Fibroblast of skin of abdomen (primary cell): ENCODE measurements around the gene GTF2H4.
"Not testable (repeated sequence)": the region's sequence is repeated elsewhere in the genome, so short reads cannot be mapped to it uniquely, and the experiment has no call there.

Experiments used
- DNase-seq: peaks from one replicate; pipeline ENCODE4 v3.0.0-alpha.2; 2013

Gene GTF2H4

GRCh38 chr6:30895343-30895742 is 12.7 kb upstream of the GTF2H4 start:
- no peak for DNase-seq

DNA sequence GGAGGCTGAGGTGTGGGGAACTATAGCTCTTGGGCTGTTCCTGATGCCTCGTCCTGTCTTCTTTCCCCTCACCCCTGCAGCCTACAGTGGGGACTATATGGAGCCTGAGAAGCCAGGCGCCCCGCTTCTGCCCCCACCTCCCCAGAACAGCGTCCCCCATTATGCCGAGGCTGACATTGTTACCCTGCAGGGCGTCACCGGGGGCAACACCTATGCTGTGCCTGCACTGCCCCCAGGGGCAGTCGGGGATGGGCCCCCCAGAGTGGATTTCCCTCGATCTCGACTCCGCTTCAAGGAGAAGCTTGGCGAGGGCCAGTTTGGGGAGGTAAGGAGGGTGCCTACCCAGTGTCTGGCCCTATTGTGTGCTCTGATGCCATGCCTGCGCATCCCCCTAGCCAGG is 11.5 kb upstream of the GTF2H4 start:
- DNase-seq, result no peak

GRCh38 chr6:30897882-30898281 is 10.1 kb upstream of the GTF2H4 start:
- DNase-seq, result no peak

DNA sequence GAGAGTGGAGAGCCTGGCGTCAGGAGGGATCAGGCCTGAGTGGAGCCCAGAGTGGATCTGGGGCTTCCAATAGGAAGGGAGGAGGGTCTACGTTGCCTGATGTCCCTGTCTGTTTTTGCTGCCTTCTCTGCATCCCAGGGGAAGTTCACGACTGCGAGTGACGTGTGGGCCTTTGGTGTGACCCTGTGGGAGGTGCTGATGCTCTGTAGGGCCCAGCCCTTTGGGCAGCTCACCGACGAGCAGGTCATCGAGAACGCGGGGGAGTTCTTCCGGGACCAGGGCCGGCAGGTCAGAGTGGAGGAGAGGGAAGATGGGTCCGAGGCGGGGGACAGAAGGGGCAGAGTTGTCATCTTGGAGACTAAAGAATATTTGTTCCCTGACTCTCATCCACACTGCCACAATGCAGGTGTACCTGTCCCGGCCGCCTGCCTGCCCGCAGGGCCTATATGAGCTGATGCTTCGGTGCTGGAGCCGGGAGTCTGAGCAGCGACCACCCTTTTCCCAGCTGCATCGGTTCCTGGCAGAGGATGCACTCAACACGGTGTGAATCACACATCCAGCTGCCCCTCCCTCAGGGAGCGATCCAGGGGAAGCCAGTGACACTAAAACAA is 9.2 kb upstream of the GTF2H4 start:
- no peak for DNase-seq

GRCh38 chr6:30900863-30901417 is 7.1 kb upstream of the GTF2H4 start:
- DNase-seq, result no peak

GRCh38 chr6:30901436-30901835 is 6.6 kb upstream of the GTF2H4 start:
- no peak for DNase-seq

GRCh38 chr6:30902196-30902595 is 5.8 kb upstream of the GTF2H4 start:
- DNase-seq, result not testable (repeated sequence)

- DNase-seq, result no peak
These were observed 5.3 kb upstream of the GTF2H4 start for GRCh38 chr6:30902709-30903108.

DNA sequence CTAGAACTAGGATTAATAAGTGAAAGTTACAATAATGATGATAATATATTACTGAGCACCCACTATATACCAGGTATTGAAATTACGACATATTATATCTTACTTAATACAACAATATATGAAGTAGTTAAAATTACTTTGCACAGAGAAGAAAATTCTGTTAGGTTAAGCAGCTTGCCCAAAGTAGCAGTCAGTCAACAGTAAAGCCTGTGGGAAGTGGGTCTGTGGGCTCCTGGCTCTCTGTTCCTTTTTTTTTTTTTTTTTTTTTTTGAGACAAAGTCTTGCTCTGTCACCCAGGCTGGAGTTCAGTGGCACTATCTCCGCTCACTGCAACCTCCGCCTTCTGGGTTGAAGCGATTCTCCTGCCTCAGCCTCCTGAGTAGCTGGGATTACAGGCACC is 4.8 kb upstream of the GTF2H4 start:
- no peak for DNase-seq

DNA sequence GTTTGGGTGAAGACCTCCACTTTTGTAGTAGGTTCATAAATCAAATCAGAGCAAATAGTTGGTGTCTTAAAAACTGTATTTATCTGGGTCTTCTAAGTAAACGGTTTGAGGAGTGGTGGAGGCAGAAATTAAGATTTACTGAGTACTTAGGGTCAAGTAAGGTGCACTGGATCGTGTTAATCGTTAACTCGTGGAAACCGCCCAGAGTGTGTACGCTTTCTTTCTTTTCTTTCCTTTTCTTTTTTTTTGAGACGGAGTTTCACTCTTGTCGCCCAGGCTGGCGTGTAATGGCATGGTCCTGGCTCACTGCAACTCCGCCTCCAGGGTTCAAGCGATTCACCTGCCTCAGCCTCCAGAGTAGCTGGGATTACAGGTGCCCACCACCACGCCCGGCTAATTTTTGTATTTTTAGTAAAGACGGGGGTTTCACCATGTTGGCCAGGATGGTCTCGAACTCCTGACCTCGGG is 683 bp upstream of the GTF2H4 start:
- not testable (repeated sequence) for DNase-seq

- no peak for DNase-seq
These were observed 693 bp downstream of the GTF2H4 start for GRCh38 chr6:30908700-30909099.

- DNase-seq, result not testable (repeated sequence)
These were observed 2.5 kb downstream of the GTF2H4 start for GRCh38 chr6:30910473-30910872.

GRCh38 chr6:30912746-30913520 is 4.9 kb downstream of the GTF2H4 start:
- DNase-seq, result no peak

GRCh38 chr6:30913721-30914075 is 5.7 kb downstream of the GTF2H4 start:
- DNase-seq, result no peak

DNA sequence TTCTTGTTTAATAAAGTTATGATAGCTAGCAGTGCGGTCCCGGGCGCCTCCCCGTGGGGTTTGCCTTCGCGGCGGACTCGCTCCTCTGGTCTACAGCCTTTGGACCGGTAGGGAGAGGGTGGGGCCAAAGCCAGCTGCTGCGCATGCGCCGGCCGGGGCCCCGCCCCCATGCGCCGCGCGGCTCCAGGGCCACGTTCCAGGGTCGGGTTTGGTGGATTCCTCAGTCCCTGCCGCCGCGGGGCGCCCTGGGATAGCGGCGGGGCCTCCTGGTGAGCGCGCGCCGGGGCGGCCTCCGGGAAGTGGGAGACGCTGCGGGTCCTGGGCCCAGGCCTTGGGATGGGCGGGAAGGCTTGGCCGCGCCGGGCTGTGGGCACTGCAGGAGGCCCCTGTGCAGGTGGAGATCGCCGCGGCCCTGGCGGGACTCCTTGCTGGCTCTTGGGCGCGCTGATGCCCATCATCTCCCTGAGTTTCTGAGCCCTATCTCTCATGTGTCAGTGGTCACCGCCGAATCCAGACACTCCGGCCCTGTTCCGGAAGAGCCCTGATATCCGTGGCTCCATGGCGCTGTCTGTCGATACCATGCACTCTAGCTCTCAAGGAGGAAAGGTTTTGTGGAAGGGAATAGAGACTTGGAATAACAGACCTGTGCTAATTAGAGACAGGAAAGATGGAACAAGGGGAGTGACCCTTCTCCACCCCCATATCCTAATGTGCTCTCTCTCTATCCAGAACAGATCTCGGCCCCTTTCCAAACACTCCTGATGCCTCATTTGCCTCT is 6.3 kb downstream of the GTF2H4 start, which contains the start of gene VARS2:
VARS2 (plus strand) TSS at position 163 of the 778 bp plus-strand sequence; CDS start at position 762, 599 bp downstream.
- peak; percentile 91 for DNase-seq

- no peak for DNase-seq
These were observed 7.0 kb downstream of the GTF2H4 start for GRCh38 chr6:30914854-30915590.

- peak; percentile 74 for DNase-seq
These were observed 7.6 kb downstream of the GTF2H4 start for GRCh38 chr6:30915591-30915946.

- DNase-seq, result no peak
These were observed 9.0 kb downstream of the GTF2H4 start for GRCh38 chr6:30917041-30917440.

- no peak for DNase-seq
These were observed 9.5 kb downstream of the GTF2H4 start for GRCh38 chr6:30917487-30917886.

GRCh38 chr6:30918670-30919069 is 10.7 kb downstream of the GTF2H4 start:
- no peak for DNase-seq

DNA sequence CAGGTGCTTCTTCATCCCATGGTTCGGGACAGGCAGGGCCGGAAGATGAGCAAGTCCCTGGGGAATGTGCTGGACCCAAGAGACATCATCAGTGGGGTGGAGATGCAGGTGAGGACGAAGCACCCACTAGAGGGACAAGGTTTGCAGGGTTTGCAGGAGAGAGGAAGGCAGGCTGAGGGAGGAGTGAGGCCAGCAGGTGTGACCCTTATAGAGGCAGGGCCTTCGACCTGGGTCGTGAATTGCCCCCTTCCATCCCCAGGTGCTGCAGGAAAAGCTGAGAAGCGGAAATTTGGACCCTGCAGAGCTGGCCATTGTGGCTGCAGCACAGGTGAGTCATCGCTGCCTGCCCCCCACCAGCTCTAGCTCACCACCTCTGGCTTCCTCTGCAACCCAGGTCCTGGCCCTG is 14.4 kb downstream of the GTF2H4 start:
- no peak for DNase-seq

GRCh38 chr6:30924040-30924627 is 16.1 kb downstream of the GTF2H4 start:
- not testable (repeated sequence) for DNase-seq
